ENCODE results near the gene ENDOG. TPM values are rescaled to one million over a fixed set of nuclear protein-coding genes. Genes with fewer than 3 reads are reported as not detected.
"Not testable (repeated sequence)": the region's sequence is repeated elsewhere in the genome, so short reads cannot be mapped to it uniquely, and the experiment has no call there.

Gene ENDOG
- total RNA-seq, 2 experiments from 2014 or later, result 21.8 to 23.9 TPM

- peaks cover 19% of the 10 kb centered on the region for H3K36me3 Mint-ChIP-seq (ENCODE audit: low read depth)
- no peaks in the 10 kb centered on the region for H3K4me1 Mint-ChIP-seq (ENCODE audit: low read depth)
- DNase-seq (no peak), ATAC-seq (no peak)
- intact Hi-C loops (cut with micrococcal nuclease), result no loop called here
- ChIA-PET POLR2A (no interaction called here), CTCF (no interaction called here)
- H3K4me3 Mint-ChIP-seq, result no peak overlapping the region
- H3K27ac Mint-ChIP-seq, result no peak overlapping the region
- peaks cover 15% of the 10 kb centered on the region for H3K9me3 Mint-ChIP-seq
- TF ChIP-seq CTCF (IDR thresholded peaks at IDR 0.05), result no peak
- no peaks in the 10 kb centered on the region for H3K27me3 Mint-ChIP-seq
Measured at GRCh38 chr9:128846680-128847030, 28.4 kb downstream of the ENDOG start.

GRCh38 chr9:128847803-128848202 is 29.5 kb downstream of the ENDOG start:
- CTCF ChIA-PET, result interaction anchor here (0.7 kb wide), 1 partner anchor 145 kb away, joined by 3 read pairs; no protein-coding TSS in a partner anchor
- DNase-seq (no peak), ATAC-seq (no peak)
- intact Hi-C loops (cut with micrococcal nuclease), result no loop called here
- Mint-ChIP-seq H3K4me3 (no peak overlapping the region), H3K9me3 (peaks cover 15% of the 10 kb centered on the region), H3K4me1 (ENCODE audit: low read depth) (no peaks in the 10 kb centered on the region), H3K27me3 (no peaks in the 10 kb centered on the region), H3K27ac (no peak overlapping the region), H3K36me3 (ENCODE audit: low read depth) (peaks cover 16% of the 10 kb centered on the region)
- POLR2A ChIA-PET, result no interaction called here
- no peak for TF ChIP-seq CTCF (IDR thresholded peaks at IDR 0.05)

- Mint-ChIP-seq H3K9me3 (peaks cover 15% of the 10 kb centered on the region), H3K36me3 (ENCODE audit: low read depth) (peaks cover 16% of the 10 kb centered on the region)
- POLR2A ChIA-PET; H3K4me1 Mint-ChIP-seq (ENCODE audit: low read depth); H3K27me3 Mint-ChIP-seq; intact Hi-C loops (cut with micrococcal nuclease); H3K27ac Mint-ChIP-seq; DNase-seq; H3K4me3 Mint-ChIP-seq; ATAC-seq: not testable (repeated sequence)
- CTCF ChIA-PET, result interaction anchor here (1.7 to 3.9 kb wide), 2 partner anchors 77 to 142 kb away, joined by 4 to 30 read pairs; no protein-coding TSS in a partner anchor
Measured at GRCh38 chr9:128851024-128851423, 32.7 kb downstream of the ENDOG start.

- Mint-ChIP-seq H3K9me3 (peaks cover 15% of the 10 kb centered on the region), H3K36me3 (ENCODE audit: low read depth) (peaks cover 16% of the 10 kb centered on the region)
- H3K4me1 Mint-ChIP-seq (ENCODE audit: low read depth); intact Hi-C loops (cut with micrococcal nuclease); H3K27me3 Mint-ChIP-seq; ATAC-seq; H3K4me3 Mint-ChIP-seq; H3K27ac Mint-ChIP-seq; POLR2A ChIA-PET: not testable (repeated sequence)
- CTCF ChIA-PET, result interaction anchor here (0.7 to 3.9 kb wide), 6 partner anchors 10 to 141 kb away, joined by 3 to 30 read pairs (median 4); no protein-coding TSS in a partner anchor
- TF ChIP-seq CTCF (IDR thresholded peaks at IDR 0.05), result peak; percentile 64
- peak; percentile 26 for DNase-seq
Measured at GRCh38 chr9:128851779-128852600, 33.7 kb downstream of the ENDOG start.

- ATAC-seq; intact Hi-C loops (cut with micrococcal nuclease); POLR2A ChIA-PET; DNase-seq; H3K27me3 Mint-ChIP-seq; H3K4me3 Mint-ChIP-seq; H3K27ac Mint-ChIP-seq; H3K4me1 Mint-ChIP-seq (ENCODE audit: low read depth): not testable (repeated sequence)
- CTCF ChIA-PET, result interaction anchor here (0.7 to 3.9 kb wide), 6 partner anchors 10 to 141 kb away, joined by 3 to 30 read pairs (median 4); no protein-coding TSS in a partner anchor
- Mint-ChIP-seq H3K9me3 (peaks cover 15% of the 10 kb centered on the region), H3K36me3 (ENCODE audit: low read depth) (peaks cover 16% of the 10 kb centered on the region)
Measured at GRCh38 chr9:128852646-128853045, 34.3 kb downstream of the ENDOG start.

GRCh38 chr9:128854454-128854853 is 36.2 kb downstream of the ENDOG start:
- POLR2A ChIA-PET; H3K4me1 Mint-ChIP-seq (ENCODE audit: low read depth); DNase-seq; intact Hi-C loops (cut with micrococcal nuclease); ATAC-seq; H3K27me3 Mint-ChIP-seq; H3K4me3 Mint-ChIP-seq; H3K27ac Mint-ChIP-seq: not testable (repeated sequence)
- Mint-ChIP-seq H3K9me3 (peaks cover 15% of the 10 kb centered on the region), H3K36me3 (ENCODE audit: low read depth) (peaks cover 16% of the 10 kb centered on the region)
- CTCF ChIA-PET, result interaction anchor here (1.1 to 3.9 kb wide), 2 partner anchors 9 to 74 kb away, joined by 3 to 30 read pairs; no protein-coding TSS in a partner anchor

- intact Hi-C loops (cut with micrococcal nuclease); H3K27ac Mint-ChIP-seq; H3K27me3 Mint-ChIP-seq; POLR2A ChIA-PET; H3K4me1 Mint-ChIP-seq (ENCODE audit: low read depth); H3K9me3 Mint-ChIP-seq; DNase-seq; H3K4me3 Mint-ChIP-seq; H3K36me3 Mint-ChIP-seq (ENCODE audit: low read depth); ATAC-seq: not testable (repeated sequence)
- CTCF ChIA-PET, result interaction anchor here (9.1 kb wide), 1 partner anchor 68 kb away, joined by 157 read pairs; no protein-coding TSS in a partner anchor
Measured at GRCh38 chr9:128858476-128858875, 40.2 kb downstream of the ENDOG start.

Data from activated CD8-positive, alpha-beta T cell treated with anti-CD3 and anti-CD28 coated beads for 36 hours (primary cell).